HepG2 (cell line): ENCODE results near the gene SYNE2. TPM values are rescaled to one million over a fixed set of nuclear protein-coding genes. Genes with fewer than 3 reads are reported as not detected.
A peak's percentile ranks its signal among the peaks of the same experiment; 100 is the strongest.

ENCODE experiments used
- ATAC-seq: fragments of 200-7000 bp; cut with Tn5 transposase; 3 replicates; pipeline ENCODE4 v1.9.1; 2020; ENCODE audit warnings: mild to moderate bottlenecking, moderate library complexity
- BruUV-seq: library from RNA; stranded (reverse); fragments of 400-500 nt; replicated peaks from 2 replicates; lab custom pipeline; 2021; lab: Mats Ljungman, UMichigan
- CTCF ChIA-PET: fragments of 300-600 bp; formaldehyde crosslinking; extraction: SDS; loops from one replicate; lab custom pipeline; 2021; ENCODE audit warnings: low total read pairs, inconsistent platforms, low intra/inter-chr PET ratio; lab: Yijun Ruan, JAX
- POLR2A ChIA-PET: fragments of 350-600 bp; sonication (Branson Sonifier 250); formaldehyde crosslinking; loops from one replicate; lab custom pipeline; 2020; ENCODE audit warnings: antibody characterized with exemption, inconsistent platforms; lab: Yijun Ruan, JAX
- DNase-seq: peaks from one replicate; pipeline ENCODE4 v3.0.0-alpha.2; 2015; ENCODE audit warnings: low spot score
- FAIRE-seq: peaks from 3 replicates; lab custom pipeline; 2011; peaks lifted over from hg19 to GRCh38; lab: Jason Lieb, UNC
- H2AFZ ChIP-seq: one replicate; pipeline ENCODE4 v1.6.1; 2011; ENCODE audit warnings: low read length, inconsistent platforms
- H3K27ac ChIP-seq: fragments of 300-600 bp; 3 replicates; pipeline ENCODE4 v1.8.0; 2011; ENCODE audit warnings: mixed run types, mild to moderate bottlenecking, mixed read lengths, low read length, inconsistent platforms; ENCODE audit not compliant: insufficient read depth; ENCODE audit errors: extremely low read length
- H3K27me3 ChIP-seq, 2 experiments: fragments of 200-600 bp in 1 of 2; 2 replicates in 1 of 2; 3 replicates in 1 of 2; pipeline versions ENCODE4 v1.6.0 to v1.8.0; 2011; ENCODE audit warnings: low read length in 2 of 2, mild to moderate bottlenecking in 2 of 2, moderate library complexity in 2 of 2, inconsistent platforms in 1 of 2; ENCODE audit not compliant: insufficient read depth in 2 of 2, control insufficient read depth in 1 of 2
- H3K36me3 ChIP-seq, 2 experiments: fragments of 200-600 bp in 1 of 2; replicated peaks in 1 of 2; 2 replicates in 1 of 2; 3 replicates in 1 of 2; pipeline versions ENCODE4 v1.5.1 to v1.8.0; 2011; ENCODE audit warnings: low read length in 2 of 2, inconsistent platforms in 1 of 2; ENCODE audit not compliant: insufficient read depth in 2 of 2, control insufficient read depth in 1 of 2
- H3K4me1 ChIP-seq: 2 replicates; pipeline ENCODE4 v1.5.1; 2012; ENCODE audit warnings: low read length, inconsistent platforms; ENCODE audit not compliant: insufficient read depth
- H3K4me2 ChIP-seq: 2 replicates; pipeline ENCODE4 v1.6.0; 2011; ENCODE audit warnings: low read depth, low read length, inconsistent platforms
- H3K4me3 ChIP-seq, 3 experiments: fragments of 200-600 bp in 1 of 3; sonication (generic), shearing (Covaris generic) in 1 of 3; replicated peaks in 1 of 3; 2 replicates each; pipeline ENCODE4 v1.5.1; 2011 to 2016; ENCODE audit warnings: low read length in 3 of 3, inconsistent platforms in 2 of 3, low read depth in 2 of 3, mild to moderate bottlenecking in 2 of 3, control low read depth in 1 of 3, mixed read lengths in 1 of 3; ENCODE audit not compliant: insufficient read depth in 1 of 3
- H3K79me2 ChIP-seq: one replicate; pipeline ENCODE4 v1.6.1; 2011; ENCODE audit warnings: low read length, inconsistent platforms; ENCODE audit not compliant: insufficient read depth
- H3K9ac ChIP-seq: 2 replicates; pipeline ENCODE4 v1.6.0; 2011; ENCODE audit warnings: mild to moderate bottlenecking, low read depth, low read length, inconsistent platforms; ENCODE audit not compliant: insufficient read depth
- H3K9me3 ChIP-seq: 2 replicates; pipeline ENCODE4 v1.5.1; 2012; ENCODE audit warnings: mild to moderate bottlenecking, low read length
- H4K20me1 ChIP-seq: 2 replicates; pipeline ENCODE4 v1.6.0; 2011; ENCODE audit warnings: inconsistent platforms, mild to moderate bottlenecking, low read length, moderate library complexity; ENCODE audit not compliant: insufficient read depth
- CCAR2 ChIP-seq: fragments of 200-400 bp; formaldehyde crosslinking; optimal IDR thresholded peaks from 2 replicates; pipeline ENCODE3; 2018; ENCODE audit warnings: low read depth, mild to moderate bottlenecking, low read length, moderate library complexity
- NFYB ChIP-seq: sonication (generic); formaldehyde crosslinking; IDR thresholded peaks from 2 replicates; pipeline ENCODE4 v1.4.0; 2020; ENCODE audit warnings: missing genetic modification reagents
- STAG1 ChIP-seq: sonication (generic); formaldehyde crosslinking; IDR thresholded peaks from 2 replicates; pipeline ENCODE4 v1.4.0; 2020; ENCODE audit warnings: missing genetic modification reagents
- ZFY ChIP-seq: sonication (generic); formaldehyde crosslinking; IDR thresholded peaks from 2 replicates; pipeline ENCODE4 v1.4.0; 2020; ENCODE audit warnings: missing genetic modification reagents
- ZNF124 ChIP-seq: sonication (generic); formaldehyde crosslinking; IDR thresholded peaks from 2 replicates; pipeline ENCODE4 v1.4.0; 2020; ENCODE audit warnings: missing genetic modification reagents
- ZNF274 ChIP-seq: sonication (generic); formaldehyde crosslinking; IDR thresholded peaks from 2 replicates; pipeline ENCODE4 v1.5.1; 2020; ENCODE audit warnings: mild to moderate bottlenecking, missing genetic modification reagents
- ZNF431 ChIP-seq: sonication (generic); formaldehyde crosslinking; IDR thresholded peaks from 2 replicates; pipeline ENCODE4 v1.9.0; 2022; ENCODE audit warnings: missing genetic modification reagents, low read depth, mild to moderate bottlenecking, borderline replicate concordance
- WGBS: methylation state at CpG from one replicate; pipeline ENCODE4 v1.1.6; 2017; ENCODE audit warnings: low lambda C conversion rate; 5-methylcytosine and 5-hydroxymethylcytosine counted together
- in situ Hi-C: cut with HindIII; loops from 2 replicates; pipeline ENCODE4 v1.10.0; 2017; ENCODE audit warnings: low pct_unique_long_range_greater_than_20kb; ENCODE audit not compliant: extremely low pct_ligation_motif_present
- intact Hi-C: fragments of 100-400 bp; cut with micrococcal nuclease; formaldehyde crosslinking; loops from one replicate; pipeline ENCODE4 v1.10.0; 2022; ENCODE audit not compliant: unreplicated experiment
- polyA plus RNA-seq, 8 experiments: library from polyadenylated mRNA; depleted of rRNA in 3 of 8; stranded (reverse) in 7 of 8; unstranded in 1 of 8; fragments of >200 nt; fragmentation: Illumina TruSeq in 4 of 8; extraction: Trizol in 4 of 8; gene quantifications; 2 replicates each; pipeline versions ENCODE4 v1.2.1 to v1.2.3, GENCODE V29; 2011 to 2016; ENCODE audit warnings: low read depth in 4 of 8, missing spikeins in 1 of 8, mixed read lengths in 1 of 8; ENCODE audit not compliant: insufficient read depth in 1 of 8
- total RNA-seq, 5 experiments: library from RNA; depleted of rRNA; stranded (reverse); fragments of >200 nt; fragmentation: Illumina TruSeq; extraction: Trizol; gene quantifications; 2 replicates each; pipeline ENCODE4 v1.2.3, GENCODE V29; 2016; ENCODE audit warnings: low read depth in 1 of 5

SYNE2 gene
- total and polyA plus RNA-seq, 2 of the 13 experiments (the other 11 are each of a cell fraction or from before 2014, with no cell fraction given): 6.2 to 13.3 TPM

GRCh38 chr14:64125270-64125669, 272.5 kb downstream of the SYNE2 start (continued):
- TF ChIP-seq ZFY (CRISPR knock-in tag) (no peak), ZNF274 (no peak), CCAR2 (no peak), ZNF124 (CRISPR knock-in tag) (no peak)
- TF ChIP-seq, all 625 proteins: peak for 0

GRCh38 chr14:64126548-64126947, 273.7 kb downstream of the SYNE2 start:
- ChIA-PET CTCF (no interaction called here), POLR2A (no interaction called here)
- Histone ChIP-seq H3K9ac (no peak overlapping the region), H3K9me3 (no peaks in the 10 kb centered on the region), H3K4me2 (no peak overlapping the region), H3K4me3 (no peak overlapping the region), H3K36me3 (peaks cover 1 to 10% of the 10 kb centered on the region in 2 experiments; a peak in 4 of 5 replicates), H4K20me1 (no peaks in the 10 kb centered on the region), H3K27me3 (no peaks in the 10 kb centered on the region), H2AFZ (no peak overlapping the region), H3K27ac (no peak overlapping the region), H3K4me1 (no peaks in the 10 kb centered on the region), H3K79me2 (no peaks in the 10 kb centered on the region)
- ATAC-seq (no peak), FAIRE-seq (no peak), DNase-seq (no peak)
- intact Hi-C loops (no loop called here), in situ Hi-C loops (no loop called here)
- BruUV-seq: no TSS peak
- WGBS: 91% methylated on average over 5 of the region's 6 CpGs
- no peak for TF ChIP-seq ZNF431
- TF ChIP-seq, all 625 proteins: peak for 0

- Histone ChIP-seq H3K79me2 (no peaks in the 10 kb centered on the region), H3K36me3 (peaks cover 0 to 1% of the 10 kb centered on the region in 2 experiments; a peak in 2 of 5 replicates), H3K27ac (no peak overlapping the region), H3K4me2 (no peak overlapping the region), H4K20me1 (no peaks in the 10 kb centered on the region)
- POLR2A ChIA-PET: no interaction called here
- no peak for DNase-seq
- TF ChIP-seq STAG1 (CRISPR knock-in tag) (peak; percentile 49), NFYB (CRISPR knock-in tag) (no peak)
- TF ChIP-seq, all 625 proteins: peak for 1
- H3K4me1 ChIP-seq: no peaks in the 10 kb centered on the region
- CTCF ChIA-PET: interaction anchor here (0.7 kb wide), 1 partner anchor 157 kb away, joined by 3 read pairs; the partner anchor contains the start of gene ESR2
- H3K27me3 ChIP-seq: no peaks in the 10 kb centered on the region
- H3K4me3 ChIP-seq: no peak overlapping the region
- in situ Hi-C loops: loop anchor here (10.0 kb wide), 1 partner anchor 157 kb away; the partner anchor contains the start of gene ESR2
- 87% methylated on average over 9 of the region's 9 CpGs for WGBS
- H2AFZ ChIP-seq: no peak overlapping the region
- H3K9me3 ChIP-seq: no peaks in the 10 kb centered on the region
- no peak for ATAC-seq
- BruUV-seq: no TSS peak
- no peak overlapping the region for H3K9ac ChIP-seq
- intact Hi-C loops: no loop called here
- no peak for FAIRE-seq
Observed at GRCh38 chr14:64137657-64138290, 285.0 kb downstream of the SYNE2 start.
